Peyer's patch (tissue), 4 donors: ENCODE data around the gene SF3B6. TPM values are rescaled to one million over a fixed set of nuclear protein-coding genes. Genes with fewer than 3 reads are reported as not detected.

ENCODE experiments used
- DNase-seq, 3 donors: peaks; one replicate each; pipeline ENCODE4 v3.0.0-alpha.2; 2017 to 2019
- H3K27ac ChIP-seq, 4 donors: fragments of 200-600 bp; sonication (generic); one replicate each; pipeline ENCODE4 v1.5.1; 2016 to 2019
- H3K27me3 ChIP-seq, 2 donors: fragments of 200-600 bp; sonication (generic); one replicate each; pipeline ENCODE4 v1.5.1; 2019
- H3K36me3 ChIP-seq, 3 donors: fragments of 200-600 bp; sonication (generic); one replicate each; pipeline ENCODE4 v1.5.1; 2016 to 2019
- H3K4me1 ChIP-seq, 4 donors: fragments of 200-600 bp; sonication (generic); one replicate each; pipeline ENCODE4 v1.5.1; 2016 to 2019
- H3K4me3 ChIP-seq, 4 donors: fragments of 200-600 bp; sonication (generic); 1 replicate in 3 of 4; 2 replicates in 1 of 4; pipeline ENCODE4 v1.5.1; 2016 to 2019; ENCODE audit warnings: mild to moderate bottlenecking in 1 of 4
- H3K9me3 ChIP-seq, 4 donors: fragments of 200-600 bp; sonication (generic); one replicate each; pipeline ENCODE4 v1.5.1; 2016 to 2019; ENCODE audit warnings: mild to moderate bottlenecking in 1 of 4
- CTCF ChIP-seq, 6 experiments: fragments of 450-650 bp in 4 of 6; fragments of 200-600 bp in 2 of 6; sonication (generic) in 1 of 6; IDR thresholded peaks; one replicate each; pipeline ENCODE4 v1.5.1; 2017 to 2019; ENCODE audit warnings: antibody characterized with exemption in 6 of 6, mild to moderate bottlenecking in 3 of 6, moderate library complexity in 1 of 6
- POLR2A ChIP-seq, 2 donors: fragments of 450-650 bp; IDR thresholded peaks; one replicate each; pipeline ENCODE4 v1.5.1; 2017; ENCODE audit warnings: antibody characterized with exemption in 2 of 2, mild to moderate bottlenecking in 2 of 2, moderate library complexity in 2 of 2
- total RNA-seq, 4 donors: library from RNA; depleted of rRNA; stranded (reverse); fragments of >200 nt; gene quantifications; one replicate each; pipeline ENCODE4 v1.1.0, GENCODE V29; 2016

SF3B6 gene
- 100 to 1,000 TPM in 2 of 4 donors, 10 to 100 TPM in 2; 75.9 to 138 (median 91.9) TPM for total RNA-seq

- H3K4me3 ChIP-seq, result peak within 1 kb of the TSS; percentile 64 to 80 (median 74)
Measured at GRCh38 chr2:24075915-24076848, at the start of gene SF3B6. Gene SF3B6 (minus strand): TSS chr2:24076326. CDS start chr2:24076229, 97 bp downstream.

GRCh38 chr2:24123922-24124580 is 47.9 kb upstream of the SF3B6 start:
- no peaks in the 10 kb centered on the region for H3K9me3 ChIP-seq
- H3K27me3 ChIP-seq, result no peaks in the 10 kb centered on the region
- DNase-seq, result no peak
- H3K36me3 ChIP-seq, result no peaks in the 10 kb centered on the region
- H3K4me1 ChIP-seq, result peaks cover 0 to 5% (median 0%) of the 10 kb centered on the region in 4 donors
- TF ChIP-seq POLR2A (IDR thresholded peaks at IDR 0.05) (no peak), CTCF (IDR thresholded peaks at IDR 0.05) (no peak)
- H3K4me3 ChIP-seq, result peak overlapping the region; percentile 65 to 86 (median 74)
- H3K27ac ChIP-seq, result peak overlapping the region; percentile 85 to 89 (median 86)

More at GRCh38 chr2:24075915-24076848, at the start of gene SF3B6:
- DNase-seq, result peak; percentile 100
- peaks cover 0 to 20% (median 7%) of the 10 kb centered on the region in 4 donors for H3K4me1 ChIP-seq
- TF ChIP-seq POLR2A (IDR thresholded peaks at IDR 0.05) (peak; percentile 80 to 82), CTCF (IDR thresholded peaks at IDR 0.05) (no peak)
- peak within 1 kb of the TSS; percentile 86 to 100 (median 97) for H3K27ac ChIP-seq
- H3K9me3 ChIP-seq, result no peaks in the 10 kb centered on the region
- H3K27me3 ChIP-seq, result no peaks in the 10 kb centered on the region
- peaks cover 0 to 46% (median 0%) of the 10 kb centered on the region in 3 donors for H3K36me3 ChIP-seq

GRCh38 chr2:24123195-24123921 is 47.2 kb upstream of the SF3B6 start, which contains the start of the genes FAM228B and PFN4:
Gene FAM228B (plus strand): TSS chr2:24123469. CDS start chr2:24124362, 893 bp downstream.
Gene PFN4 (minus strand): TSS chr2:24123334. CDS start chr2:24122535, 799 bp downstream.
- Histone ChIP-seq H3K27me3 (no peaks in the 10 kb centered on the region), H3K9me3 (no peaks in the 10 kb centered on the region), H3K27ac (peak within 1 kb of the TSS; percentile 85 to 89 (median 86)), H3K4me1 (peaks cover 0 to 5% (median 0%) of the 10 kb centered on the region in 4 donors), H3K36me3 (no peaks in the 10 kb centered on the region), H3K4me3 (peak within 1 kb of the TSS; percentile 65 to 86 (median 74))
- TF ChIP-seq CTCF (IDR thresholded peaks at IDR 0.05), result no peak
- TF ChIP-seq POLR2A (IDR thresholded peaks at IDR 0.05), result peak; percentile 42 to 55
- peak; percentile 82 to 92 (median 88) for DNase-seq

GRCh38 chr2:24122366-24123194 is 46.5 kb upstream of the SF3B6 start:
- no peak for DNase-seq
- H3K4me1 ChIP-seq, result peaks cover 0 to 5% (median 0%) of the 10 kb centered on the region in 4 donors
- no peaks in the 10 kb centered on the region for H3K27me3 ChIP-seq
- TF ChIP-seq POLR2A (IDR thresholded peaks at IDR 0.05) (no peak), CTCF (IDR thresholded peaks at IDR 0.05) (no peak)
- peak overlapping the region; percentile 85 to 89 (median 86) for H3K27ac ChIP-seq
- H3K9me3 ChIP-seq, result no peaks in the 10 kb centered on the region
- peak overlapping the region; percentile 65 to 86 (median 74) for H3K4me3 ChIP-seq
- H3K36me3 ChIP-seq, result no peaks in the 10 kb centered on the region
